DND-41 (cell line): Measurements from ENCODE around the gene COL4A2.

Experiments
- ATAC-seq: fragments of 200-7000 bp; cut with Tn5 transposase; 3 replicates; pipeline ENCODE4 v1.9.1; 2021; ENCODE audit warnings: low read depth; ENCODE audit not compliant: insufficient read depth
- DNase-seq: peaks from one replicate; pipeline ENCODE4 v3.0.0-alpha.2; 2020
- H2AFZ ChIP-seq: 2 replicates; pipeline ENCODE4 v1.6.0; 2012; ENCODE audit warnings: low read depth, low read length
- H3K27ac ChIP-seq: 2 replicates; pipeline ENCODE4 v1.5.1; 2012; ENCODE audit warnings: low read length, inconsistent platforms
- H3K27me3 ChIP-seq: fragments of 200-600 bp; sonication (generic); 2 replicates; pipeline ENCODE4 v1.6.0; 2012; ENCODE audit warnings: low read length, mild to moderate bottlenecking, inconsistent platforms; ENCODE audit not compliant: insufficient read depth, poor library complexity
- H3K36me3 ChIP-seq: 2 replicates; pipeline ENCODE4 v1.5.1; 2012; ENCODE audit warnings: low read length, inconsistent platforms; ENCODE audit not compliant: insufficient read depth
- H3K4me1 ChIP-seq: 2 replicates; pipeline ENCODE4 v1.5.1; 2012; ENCODE audit warnings: mild to moderate bottlenecking, low read length; ENCODE audit not compliant: insufficient read depth
- H3K4me2 ChIP-seq: 2 replicates; pipeline ENCODE4 v1.6.0; 2012; ENCODE audit warnings: mild to moderate bottlenecking, moderate library complexity, low read length, inconsistent platforms; ENCODE audit not compliant: insufficient read depth
- H3K4me3 ChIP-seq, 2 experiments: fragments of 200-600 bp in 1 of 2; shearing (Covaris generic) in 1 of 2; 2 replicates each; pipeline ENCODE4 v1.5.1; 2012 to 2016; ENCODE audit warnings: inconsistent platforms in 2 of 2, low read length in 2 of 2, mild to moderate bottlenecking in 2 of 2, low read depth in 1 of 2, moderate library complexity in 1 of 2
- H3K79me2 ChIP-seq: 2 replicates; pipeline ENCODE4 v1.6.0; 2012; ENCODE audit warnings: low read length, inconsistent platforms; ENCODE audit not compliant: insufficient read depth
- H3K9ac ChIP-seq: 2 replicates; pipeline ENCODE4 v1.6.0; 2012; ENCODE audit warnings: low read depth, mild to moderate bottlenecking, inconsistent platforms, low read length, moderate library complexity
- H3K9me3 ChIP-seq: 2 replicates; pipeline ENCODE4 v1.5.1; 2012; ENCODE audit warnings: low read length, moderate library complexity, mild to moderate bottlenecking, inconsistent platforms; ENCODE audit not compliant: insufficient read depth, severe bottlenecking
- H4K20me1 ChIP-seq: 2 replicates; pipeline ENCODE4 v1.6.0; 2012; ENCODE audit warnings: low read length; ENCODE audit not compliant: insufficient read depth
- CTCF ChIP-seq: IDR thresholded peaks from 2 replicates; pipeline ENCODE4 v1.5.1; 2012; ENCODE audit warnings: borderline replicate concordance, low read length, moderate library complexity, mild to moderate bottlenecking; ENCODE audit not compliant: poor library complexity, severe bottlenecking; ENCODE audit errors: extremely low read depth
- EZH2 ChIP-seq: IDR thresholded peaks from 3 replicates; pipeline ENCODE4 v1.6.1; 2012; ENCODE audit warnings: borderline replicate concordance, low read depth, mild to moderate bottlenecking, moderate library complexity, low read length, inconsistent platforms; ENCODE audit not compliant: severe bottlenecking

Gene COL4A2

DNA sequence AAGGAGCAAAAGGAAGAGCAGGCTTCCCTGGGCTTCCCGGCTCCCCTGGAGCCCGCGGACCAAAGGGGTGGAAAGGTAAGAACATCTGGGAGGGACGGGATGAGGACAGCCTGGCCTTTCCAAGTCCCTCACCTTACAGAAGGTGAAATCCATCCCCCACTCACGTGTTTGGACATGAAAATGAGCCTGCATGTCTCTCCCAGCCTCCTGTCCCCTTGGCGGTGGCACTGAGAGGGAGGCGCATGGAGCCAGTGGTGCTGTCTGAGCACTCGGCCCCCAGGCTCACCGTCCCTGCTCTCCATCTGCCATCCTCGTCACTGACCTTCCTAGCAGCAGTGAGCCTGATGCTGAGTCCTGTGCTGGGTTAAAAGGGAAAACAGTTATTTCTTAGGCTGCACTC is 150.3 kb downstream of the COL4A2 start:
- Histone ChIP-seq H3K4me3 (no peak overlapping the region), H2AFZ (no peak overlapping the region), H3K4me2 (no peak overlapping the region), H3K4me1 (peaks cover 7% of the 10 kb centered on the region), H3K79me2 (no peaks in the 10 kb centered on the region), H3K27ac (no peak overlapping the region), H3K27me3 (peaks cover 42% of the 10 kb centered on the region), H3K9me3 (no peaks in the 10 kb centered on the region), H4K20me1 (peaks cover 25% of the 10 kb centered on the region), H3K36me3 (no peaks in the 10 kb centered on the region), H3K9ac (no peak overlapping the region)
- DNase-seq: no peak
- no peak for ATAC-seq
- TF ChIP-seq CTCF: no peak
- no peak for TF ChIP-seq EZH2

DNA sequence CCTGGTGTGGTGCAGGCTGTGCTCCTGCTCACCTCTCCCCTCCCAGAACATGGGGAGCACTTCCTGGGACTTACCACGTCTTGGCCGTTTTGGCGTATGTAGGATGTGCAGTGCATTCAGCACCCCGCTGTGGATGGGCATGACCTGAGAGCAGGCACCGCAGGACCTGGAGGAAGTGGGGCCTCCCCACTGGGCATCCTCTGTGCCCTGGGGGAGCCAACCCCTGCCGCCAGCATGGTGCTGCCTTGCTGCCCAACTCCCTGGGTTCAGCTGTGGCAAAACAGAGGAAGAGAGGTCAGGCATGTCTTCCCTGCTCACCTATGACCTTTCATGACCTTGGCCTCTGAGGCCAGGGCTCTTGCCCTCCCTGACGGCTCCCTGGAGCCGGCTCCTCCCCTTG is 150.9 kb downstream of the COL4A2 start:
- DNase-seq (no peak), ATAC-seq (no peak)
- no peak overlapping the region for H3K4me2 ChIP-seq
- H3K4me3 ChIP-seq: no peak overlapping the region
- H3K27ac ChIP-seq: no peak overlapping the region
- peaks cover 7% of the 10 kb centered on the region for H3K4me1 ChIP-seq
- no peaks in the 10 kb centered on the region for H3K36me3 ChIP-seq
- TF ChIP-seq CTCF: no peak
- no peak for TF ChIP-seq EZH2
- H3K27me3 ChIP-seq: peaks cover 42% of the 10 kb centered on the region
- no peak overlapping the region for H3K9ac ChIP-seq
- H4K20me1 ChIP-seq: peaks cover 25% of the 10 kb centered on the region
- H3K79me2 ChIP-seq: no peaks in the 10 kb centered on the region
- no peak overlapping the region for H2AFZ ChIP-seq
- no peaks in the 10 kb centered on the region for H3K9me3 ChIP-seq

GRCh38 chr13:110458594-110459365 is 151.7 kb downstream of the COL4A2 start:
- DNase-seq (no peak), ATAC-seq (no peak)
- Histone ChIP-seq H3K36me3 (no peaks in the 10 kb centered on the region), H3K9ac (no peak overlapping the region), H3K4me2 (no peak overlapping the region), H3K27ac (no peak overlapping the region), H3K4me3 (no peak overlapping the region), H2AFZ (no peak overlapping the region), H4K20me1 (peaks cover 26% of the 10 kb centered on the region), H3K4me1 (peaks cover 7% of the 10 kb centered on the region), H3K79me2 (no peaks in the 10 kb centered on the region), H3K9me3 (no peaks in the 10 kb centered on the region), H3K27me3 (peaks cover 43% of the 10 kb centered on the region)
- TF ChIP-seq CTCF (no peak), EZH2 (no peak)

DNA sequence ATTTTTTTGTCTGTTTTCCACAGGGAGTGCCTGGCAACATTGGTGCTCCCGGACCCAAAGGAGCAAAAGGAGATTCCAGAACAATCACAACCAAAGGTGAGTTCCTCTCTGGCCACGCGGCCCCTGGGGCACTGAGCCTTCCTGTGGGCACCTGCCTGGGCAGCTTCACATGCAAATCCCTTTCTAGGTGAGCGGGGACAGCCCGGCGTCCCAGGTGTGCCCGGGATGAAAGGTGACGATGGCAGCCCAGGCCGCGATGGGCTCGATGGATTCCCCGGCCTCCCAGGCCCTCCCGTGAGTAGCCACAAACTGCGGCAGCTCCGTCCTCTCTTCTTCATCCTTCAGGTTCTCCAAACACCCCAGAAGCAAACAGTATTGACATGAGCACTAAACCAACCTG is 155.0 kb downstream of the COL4A2 start:
- ATAC-seq (no peak), DNase-seq (no peak)
- TF ChIP-seq CTCF (no peak), EZH2 (no peak)
- Histone ChIP-seq H3K4me3 (no peak overlapping the region), H3K4me2 (no peak overlapping the region), H3K27ac (no peak overlapping the region), H3K9ac (no peak overlapping the region), H3K36me3 (no peaks in the 10 kb centered on the region), H3K27me3 (peaks cover 24% of the 10 kb centered on the region), H4K20me1 (peaks cover 22% of the 10 kb centered on the region), H3K9me3 (no peaks in the 10 kb centered on the region), H3K4me1 (peaks cover 6% of the 10 kb centered on the region), H3K79me2 (no peaks in the 10 kb centered on the region), H2AFZ (no peak overlapping the region)
